DOHH2 (cell line): Measurements from ENCODE around the gene NFE2L1.

Experiments used
- H3F3A ChIP-seq: fragments of 200-600 bp; sonication (generic), shearing (Covaris generic); 2 replicates; pipeline ENCODE4 v1.6.0; 2016; ENCODE audit warnings: antibody characterized with exemption, mild to moderate bottlenecking; ENCODE audit not compliant: control insufficient read depth, insufficient read depth
- H3K27ac ChIP-seq: fragments of 200-600 bp; sonication (generic); 2 replicates; pipeline ENCODE4 v1.5.1; 2014; ENCODE audit warnings: low read depth, mild to moderate bottlenecking, low read length, moderate library complexity
- H3K27me3 ChIP-seq: fragments of 200-600 bp; sonication (generic); 2 replicates; pipeline ENCODE4 v1.6.1; 2014; ENCODE audit warnings: mild to moderate bottlenecking, low read length, mixed read lengths; ENCODE audit not compliant: control insufficient read depth
- H3K36me3 ChIP-seq: fragments of 200-600 bp; sonication (generic); 2 replicates; pipeline ENCODE4 v1.6.1; 2014; ENCODE audit warnings: mild to moderate bottlenecking, low read length, moderate library complexity, mixed read lengths; ENCODE audit not compliant: control insufficient read depth
- H3K4me1 ChIP-seq: fragments of 200-600 bp; sonication (generic); 2 replicates; pipeline ENCODE4 v1.6.1; 2014; ENCODE audit warnings: mild to moderate bottlenecking, low read length, mixed read lengths; ENCODE audit not compliant: control insufficient read depth
- H3K4me2 ChIP-seq: fragments of 200-600 bp; sonication (generic); 2 replicates; pipeline ENCODE4 v1.6.0; 2014; ENCODE audit warnings: mild to moderate bottlenecking, low read length, moderate library complexity
- H3K4me3 ChIP-seq: fragments of 200-600 bp; sonication (generic); 2 replicates; pipeline ENCODE4 v1.5.1; 2014; ENCODE audit warnings: mild to moderate bottlenecking, low read length, mixed read lengths
- H3K79me2 ChIP-seq: fragments of 200-600 bp; sonication (generic); 2 replicates; pipeline ENCODE4 v1.6.1; 2014; ENCODE audit warnings: mild to moderate bottlenecking, low read length, mixed read lengths; ENCODE audit not compliant: control insufficient read depth
- H3K9me2 ChIP-seq: fragments of 200-600 bp; sonication (generic); replicated peaks from 2 replicates; pipeline ENCODE4 v1.6.1; 2014; ENCODE audit warnings: mild to moderate bottlenecking, low read length, mixed read lengths; ENCODE audit not compliant: control insufficient read depth
- H3K9me3 ChIP-seq: fragments of 200-600 bp; sonication (generic); 2 replicates; pipeline ENCODE4 v1.6.1; 2014; ENCODE audit warnings: antibody characterized with exemption, low read length, mixed read lengths; ENCODE audit not compliant: control insufficient read depth, insufficient read depth
- H4K20me1 ChIP-seq: fragments of 200-600 bp; sonication (generic); 2 replicates; pipeline ENCODE4 v1.6.0; 2014; ENCODE audit warnings: low read depth, mild to moderate bottlenecking, antibody characterized with exemption, low read length, moderate library complexity; ENCODE audit not compliant: control insufficient read depth, insufficient read depth
- EZH2phosphoT487 ChIP-seq: fragments of 200-600 bp; sonication (generic); IDR thresholded peaks from 2 replicates; pipeline ENCODE4 v1.6.1; 2017; ENCODE audit warnings: borderline replicate concordance, mild to moderate bottlenecking, antibody characterized with exemption, low read length, moderate library complexity, mixed read lengths
- TF ChIP-seq, protein P1 (sequence below): fragments of 200-600 bp; sonication (generic); IDR thresholded peaks from one replicate; pipeline ENCODE4 v1.5.1; 2014; ENCODE audit warnings: antibody characterized with exemption, mild to moderate bottlenecking, low read depth, low read length; ENCODE audit not compliant: poor library complexity, severe bottlenecking

The NFE2L1 gene

GRCh38 chr17:48107137-48108055 is 59.2 kb downstream of the NFE2L1 start, which contains the start of gene SNX11:
Gene SNX11 (plus strand): TSS chr17:48107766. CDS start chr17:48112044, 4,278 bp downstream.
- peak within 1 kb of the TSS; percentile 58 for H3K27ac ChIP-seq
- H3K9me3 ChIP-seq: peaks cover 9% of the 10 kb centered on the region
- H3F3A ChIP-seq: peaks cover 10% of the 10 kb centered on the region

GRCh38 chr17:48110761-48111160 is 62.6 kb downstream of the NFE2L1 start:
- TF ChIP-seq, protein P1, sequence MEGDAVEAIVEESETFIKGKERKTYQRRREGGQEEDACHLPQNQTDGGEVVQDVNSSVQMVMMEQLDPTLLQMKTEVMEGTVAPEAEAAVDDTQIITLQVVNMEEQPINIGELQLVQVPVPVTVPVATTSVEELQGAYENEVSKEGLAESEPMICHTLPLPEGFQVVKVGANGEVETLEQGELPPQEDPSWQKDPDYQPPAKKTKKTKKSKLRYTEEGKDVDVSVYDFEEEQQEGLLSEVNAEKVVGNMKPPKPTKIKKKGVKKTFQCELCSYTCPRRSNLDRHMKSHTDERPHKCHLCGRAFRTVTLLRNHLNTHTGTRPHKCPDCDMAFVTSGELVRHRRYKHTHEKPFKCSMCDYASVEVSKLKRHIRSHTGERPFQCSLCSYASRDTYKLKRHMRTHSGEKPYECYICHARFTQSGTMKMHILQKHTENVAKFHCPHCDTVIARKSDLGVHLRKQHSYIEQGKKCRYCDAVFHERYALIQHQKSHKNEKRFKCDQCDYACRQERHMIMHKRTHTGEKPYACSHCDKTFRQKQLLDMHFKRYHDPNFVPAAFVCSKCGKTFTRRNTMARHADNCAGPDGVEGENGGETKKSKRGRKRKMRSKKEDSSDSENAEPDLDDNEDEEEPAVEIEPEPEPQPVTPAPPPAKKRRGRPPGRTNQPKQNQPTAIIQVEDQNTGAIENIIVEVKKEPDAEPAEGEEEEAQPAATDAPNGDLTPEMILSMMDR: no peak
- TF ChIP-seq EZH2phosphoT487: no peak
- H4K20me1 ChIP-seq: no peaks in the 10 kb centered on the region
- H3K9me2 ChIP-seq: no peaks in the 10 kb centered on the region
- H3K9me3 ChIP-seq: no peaks in the 10 kb centered on the region
- peak overlapping the region; percentile 1; the same call in 1 of the 2 replicates for H3K4me2 ChIP-seq
- peaks cover 43% of the 10 kb centered on the region for H3K79me2 ChIP-seq
- H3F3A ChIP-seq: peaks cover 3% of the 10 kb centered on the region
- H3K27me3 ChIP-seq: no peaks in the 10 kb centered on the region
- no peak overlapping the region for H3K27ac ChIP-seq
- no peak overlapping the region for H3K4me3 ChIP-seq
- H3K4me1 ChIP-seq: peaks cover 35% of the 10 kb centered on the region
- H3K36me3 ChIP-seq: peaks cover 5% of the 10 kb centered on the region; the same call in 1 of the 2 replicates

More at GRCh38 chr17:48107137-48108055, 59.2 kb downstream of the NFE2L1 start, which contains the start of gene SNX11:
- Histone ChIP-seq H3K36me3 (no peaks in the 10 kb centered on the region), H3K4me1 (peaks cover 38% of the 10 kb centered on the region), H3K4me3 (peak within 1 kb of the TSS; percentile 88), H3K9me2 (no peaks in the 10 kb centered on the region), H4K20me1 (no peaks in the 10 kb centered on the region), H3K27me3 (no peaks in the 10 kb centered on the region), H3K4me2 (peak within 1 kb of the TSS; percentile 87), H3K79me2 (peaks cover 43% of the 10 kb centered on the region)
- no peak for TF ChIP-seq EZH2phosphoT487
- TF ChIP-seq, protein P1: peak; percentile 30
